Ureter (tissue), 1 donor: Measurements from ENCODE around the gene D2HGDH. TPM values are rescaled to one million over a fixed set of nuclear protein-coding genes. Genes with fewer than 3 reads are reported as not detected.

ENCODE experiments used
- total RNA-seq: library from RNA; stranded (reverse); gene quantifications from one replicate; pipeline ENCODE4 v1.2.4, GENCODE V29; 2023
- donor health status: DM: yes; HTN: yes; CAD: no.

Gene D2HGDH
- total RNA-seq, 1 donor from 2014 or later = 67.7 TPM

Other genes starting within 250 kb of the D2HGDH start
- 166 TPM for gene STK25, start 226.0 kb upstream of the D2HGDH start, total RNA-seq
- 16.0 TPM for gene BOK, start 175.9 kb upstream of the D2HGDH start, total RNA-seq
- 41.9 TPM for gene THAP4, start 97.5 kb upstream of the D2HGDH start, total RNA-seq
- 82.9 TPM for gene ATG4B, start 96.9 kb upstream of the D2HGDH start, total RNA-seq
- 15.7 TPM for gene DTYMK, start 47.8 kb upstream of the D2HGDH start, total RNA-seq
- 48.0 TPM for gene ING5, start 32.6 kb upstream of the D2HGDH start, total RNA-seq
- gene GAL3ST2, start 42.2 kb downstream of the D2HGDH start, total RNA-seq = 0.47 TPM
- 0.49 TPM for gene NEU4, start 74.6 kb downstream of the D2HGDH start, total RNA-seq
- gene PDCD1, start 124.3 kb downstream of the D2HGDH start, total RNA-seq = 0.57 TPM
- gene RTP5, start 135.1 kb downstream of the D2HGDH start, total RNA-seq = 0.21 TPM